H1 (cell line): ENCODE data around the gene SLC35F6. TPM values are rescaled to one million over a fixed set of nuclear protein-coding genes. Genes with fewer than 3 reads are reported as not detected.

Experiments
- CBX8 ChIP-seq: fragments of 300-800, 300-1000 bp; sonication (generic); IDR thresholded peaks from 2 replicates; pipeline ENCODE4 v1.7.1; 2016; ENCODE audit warnings: low read depth, low read length, borderline replicate concordance
- CHD1 ChIP-seq: IDR thresholded peaks from 2 replicates; pipeline ENCODE4 v1.6.1; 2012; ENCODE audit warnings: low read depth, low read length, improper control_type of control experiment
- CHD7 ChIP-seq: fragments of 300-600 bp; sonication (generic); IDR thresholded peaks from 2 replicates; pipeline ENCODE4 v1.7.1; 2012; ENCODE audit warnings: low read length, moderate library complexity, mild to moderate bottlenecking, inconsistent platforms; ENCODE audit not compliant: insufficient replicate concordance
- EGR1 ChIP-seq: IDR thresholded peaks from 2 replicates; pipeline ENCODE4 v1.6.1; 2011; ENCODE audit warnings: low read depth, low read length, borderline replicate concordance
- JUN ChIP-seq: IDR thresholded peaks from 2 replicates; pipeline ENCODE4 v1.6.1; 2011; ENCODE audit warnings: low read depth, mild to moderate bottlenecking, improper control_type of control experiment, low read length
- MAFK ChIP-seq: IDR thresholded peaks from 2 replicates; pipeline ENCODE4 v1.6.1; 2012; ENCODE audit warnings: low read depth, mild to moderate bottlenecking, improper control_type of control experiment, low read length
- RNF2 ChIP-seq: fragments of 200-900, 300-1000 bp; sonication (generic); IDR thresholded peaks from 2 replicates; pipeline ENCODE4 v1.7.1; 2016; ENCODE audit warnings: borderline replicate concordance, low read depth, mild to moderate bottlenecking, antibody characterized with exemption, low read length; ENCODE audit not compliant: poor library complexity, severe bottlenecking; ENCODE audit errors: missing control alignments
- TAF7 ChIP-seq: optimal IDR thresholded peaks from 2 replicates; pipeline ENCODE3; 2011; ENCODE audit warnings: low read depth, mild to moderate bottlenecking, inconsistent platforms, low read length, moderate library complexity, borderline replicate concordance
- TCF12 ChIP-seq: IDR thresholded peaks from 2 replicates; pipeline ENCODE4 v1.6.1; 2011; ENCODE audit warnings: low read depth, mild to moderate bottlenecking, low read length
- TEAD4 ChIP-seq: IDR thresholded peaks from 2 replicates; pipeline ENCODE4 v1.6.1; 2012; ENCODE audit warnings: low read depth, low read length, inconsistent platforms, mixed read lengths
- polyA plus RNA-seq, 7 experiments: library from polyadenylated mRNA; depleted of rRNA in 3 of 7; stranded (reverse) in 5 of 7; unstranded in 2 of 7; fragments of >200 nt in 5 of 7; fragments of 200-250 nt in 2 of 7; gene quantifications; 1 replicate in 5 of 7; 2 replicates in 1 of 7; 4 replicates in 1 of 7; pipeline versions ENCODE4 v1.2.1 to v1.2.3, GENCODE V29; 2011 to 2013; ENCODE audit warnings: missing spikeins in 2 of 7, mixed read lengths in 2 of 7
- total RNA-seq: library from RNA; stranded (reverse); fragmentation: NEBNext Ultra II Directional; extraction: Animal tissue kit (Norgen Biotek cat#: 25700); gene quantifications from 2 replicates; pipeline ENCODE4 v1.2.1, GENCODE V29; 2021
- TF ChIP-seq, protein P1 (sequence below): IDR thresholded peaks from 2 replicates; pipeline ENCODE4 v1.6.1; 2012; ENCODE audit warnings: inconsistent platforms

Gene SLC35F6
- total and polyA plus RNA-seq, 2 of the 8 experiments (the other 6 are each of a cell fraction or from before 2014, with no cell fraction given) = 11.2 to 13.5 TPM

DNA sequence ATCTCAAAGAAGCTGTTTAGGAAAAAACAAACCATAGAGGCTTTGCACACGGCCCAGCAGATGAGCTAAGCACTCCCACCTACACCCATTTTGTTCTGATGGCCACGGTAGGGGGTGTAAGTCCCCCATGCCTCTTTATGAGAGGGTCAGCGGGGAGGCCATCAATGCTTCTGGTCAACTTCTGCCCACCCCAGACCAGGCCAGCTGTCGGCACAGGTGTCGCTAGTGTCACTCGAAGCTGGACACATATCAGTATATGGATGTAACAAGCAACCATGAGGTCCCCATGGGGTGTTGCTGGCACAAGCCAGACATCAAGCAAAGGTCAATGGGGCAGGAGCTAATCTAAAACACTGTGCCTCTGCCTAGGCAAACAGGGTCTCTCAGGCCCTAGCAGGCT is 23.7 kb upstream of the SLC35F6 start (continued):
- TF ChIP-seq CHD7 (no peak), TCF12 (no peak), MAFK (no peak), RNF2 (no peak), CBX8 (no peak), TAF7 (no peak), JUN (no peak), CHD1 (no peak), TEAD4 (no peak), EGR1 (no peak)
- TF ChIP-seq, protein P1, sequence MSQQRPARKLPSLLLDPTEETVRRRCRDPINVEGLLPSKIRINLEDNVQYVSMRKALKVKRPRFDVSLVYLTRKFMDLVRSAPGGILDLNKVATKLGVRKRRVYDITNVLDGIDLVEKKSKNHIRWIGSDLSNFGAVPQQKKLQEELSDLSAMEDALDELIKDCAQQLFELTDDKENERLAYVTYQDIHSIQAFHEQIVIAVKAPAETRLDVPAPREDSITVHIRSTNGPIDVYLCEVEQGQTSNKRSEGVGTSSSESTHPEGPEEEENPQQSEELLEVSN = no peak
